ENCODE measurements around the gene BLVRA.

BLVRA gene

GRCh38 chr7:43750016-43750887, 8.2 kb upstream of the BLVRA start:
- DNase-seq = no peak

- no peak for DNase-seq
Observed at GRCh38 chr7:43752411-43752810, 6.1 kb upstream of the BLVRA start.

- DNase-seq = no peak
Observed at GRCh38 chr7:43753271-43753810, 5.1 kb upstream of the BLVRA start.

- no peak for DNase-seq
Observed at GRCh38 chr7:43753843-43754242, 4.6 kb upstream of the BLVRA start.

GRCh38 chr7:43754596-43754995, 3.9 kb upstream of the BLVRA start:
- no peak for DNase-seq

- no peak for DNase-seq
Observed at GRCh38 chr7:43756368-43757072, 2.0 kb upstream of the BLVRA start.

GRCh38 chr7:43757073-43757720, 1.3 kb upstream of the BLVRA start:
- DNase-seq = no peak

GRCh38 chr7:43758822-43759683, 573 bp downstream of the BLVRA start:
- DNase-seq = no peak

GRCh38 chr7:43760861-43761260, 2.4 kb downstream of the BLVRA start:
- no peak for DNase-seq

GRCh38 chr7:43761382-43761781, 2.9 kb downstream of the BLVRA start:
- DNase-seq = no peak

GRCh38 chr7:43761938-43762692, 3.6 kb downstream of the BLVRA start:
- DNase-seq = no peak

GRCh38 chr7:43763183-43763582, 4.7 kb downstream of the BLVRA start:
- no peak for DNase-seq

GRCh38 chr7:43764039-43764761, 5.7 kb downstream of the BLVRA start:
- DNase-seq = no peak

GRCh38 chr7:43764807-43765491, 6.5 kb downstream of the BLVRA start:
- no peak for DNase-seq

- DNase-seq = no peak
Observed at GRCh38 chr7:43766564-43766963, 8.1 kb downstream of the BLVRA start.

GRCh38 chr7:43767311-43767710, 8.8 kb downstream of the BLVRA start:
- no peak for DNase-seq

- DNase-seq = no peak
Observed at GRCh38 chr7:43768201-43768886, 9.9 kb downstream of the BLVRA start.

GRCh38 chr7:43768887-43769272, 10.4 kb downstream of the BLVRA start:
- DNase-seq = no peak

- no peak for DNase-seq
Observed at GRCh38 chr7:43769281-43769680, 10.8 kb downstream of the BLVRA start.

All from NCI-H187 (cell line).